GM13976 (cell line): Measurements from ENCODE around the gene OR4C45.
A peak's percentile ranks its signal among the peaks of the same experiment; 100 is the strongest.
"Not testable (repeated sequence)": the region's sequence is repeated elsewhere in the genome, so short reads cannot be mapped to it uniquely, and the experiment has no call there.

Experiments used
- DNase-seq: peaks from one replicate; pipeline ENCODE4 v3.0.0; 2012; ENCODE audit warnings: low spot score
- in situ Hi-C: fragments of 300-500 bp; cut with MboI; formaldehyde crosslinking; loops from one replicate; pipeline ENCODE4 v1.12.0; 2022; ENCODE audit warnings: low sequenced_read_pairs, mixed read lengths, inconsistent platforms; ENCODE audit not compliant: unreplicated experiment
- TF ChIP-seq, protein P1 (sequence below): IDR thresholded peaks from 2 replicates; pipeline ENCODE4 v1.5.1; 2012; ENCODE audit warnings: borderline replicate concordance, mild to moderate bottlenecking; ENCODE audit not compliant: insufficient read depth; ENCODE audit errors: extremely low read depth, missing control alignments, control extremely low read depth

The OR4C45 gene

DNA sequence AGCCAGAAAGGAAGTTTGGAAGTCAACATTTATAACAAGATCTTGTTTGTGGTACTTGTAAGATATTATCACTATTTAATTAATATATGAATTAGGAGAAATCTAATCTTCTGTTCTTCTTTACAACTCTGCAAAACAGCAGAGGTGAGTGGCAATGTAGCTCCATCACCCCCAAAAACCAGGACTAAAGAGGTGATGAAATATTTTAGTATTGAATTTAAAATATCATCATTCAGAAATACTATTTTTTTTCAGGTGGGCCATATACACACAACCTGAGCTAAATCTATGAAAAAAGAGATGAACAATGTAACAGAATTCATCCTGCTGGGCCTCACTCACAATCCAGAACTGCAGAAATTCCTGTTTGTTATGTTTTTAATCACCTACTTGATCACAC is at the start of gene OR4C45:
TSS of gene OR4C45 (plus strand) at position 301 of the 400 bp plus-strand sequence.
- TF ChIP-seq, protein P1, sequence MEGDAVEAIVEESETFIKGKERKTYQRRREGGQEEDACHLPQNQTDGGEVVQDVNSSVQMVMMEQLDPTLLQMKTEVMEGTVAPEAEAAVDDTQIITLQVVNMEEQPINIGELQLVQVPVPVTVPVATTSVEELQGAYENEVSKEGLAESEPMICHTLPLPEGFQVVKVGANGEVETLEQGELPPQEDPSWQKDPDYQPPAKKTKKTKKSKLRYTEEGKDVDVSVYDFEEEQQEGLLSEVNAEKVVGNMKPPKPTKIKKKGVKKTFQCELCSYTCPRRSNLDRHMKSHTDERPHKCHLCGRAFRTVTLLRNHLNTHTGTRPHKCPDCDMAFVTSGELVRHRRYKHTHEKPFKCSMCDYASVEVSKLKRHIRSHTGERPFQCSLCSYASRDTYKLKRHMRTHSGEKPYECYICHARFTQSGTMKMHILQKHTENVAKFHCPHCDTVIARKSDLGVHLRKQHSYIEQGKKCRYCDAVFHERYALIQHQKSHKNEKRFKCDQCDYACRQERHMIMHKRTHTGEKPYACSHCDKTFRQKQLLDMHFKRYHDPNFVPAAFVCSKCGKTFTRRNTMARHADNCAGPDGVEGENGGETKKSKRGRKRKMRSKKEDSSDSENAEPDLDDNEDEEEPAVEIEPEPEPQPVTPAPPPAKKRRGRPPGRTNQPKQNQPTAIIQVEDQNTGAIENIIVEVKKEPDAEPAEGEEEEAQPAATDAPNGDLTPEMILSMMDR = no peak
- DNase-seq = no peak
- in situ Hi-C loops = no loop called here

DNA sequence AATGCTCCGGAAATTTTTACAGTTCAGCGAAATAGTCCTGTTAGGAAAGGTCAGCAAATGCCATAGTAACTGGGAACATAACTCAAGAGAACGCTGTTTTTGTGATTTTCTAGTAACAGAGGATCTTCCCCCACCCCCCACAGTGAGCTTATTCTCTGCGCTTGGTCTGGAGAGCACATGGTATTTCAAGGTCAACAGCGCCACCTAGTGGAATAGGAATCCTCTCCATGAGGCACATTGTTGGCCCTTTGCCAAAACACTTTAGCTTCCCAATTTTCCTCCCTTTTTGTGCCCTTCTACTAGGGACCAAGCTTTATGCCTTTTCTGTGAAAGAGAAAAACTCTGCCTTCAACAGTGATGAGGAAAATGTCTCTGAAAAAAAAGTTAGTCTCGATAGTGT is 37.1 kb upstream of the OR4C45 start:
- in situ Hi-C loops = no loop called here
- DNase-seq = no peak
- TF ChIP-seq, protein P1 = peak; percentile 43

DNA sequence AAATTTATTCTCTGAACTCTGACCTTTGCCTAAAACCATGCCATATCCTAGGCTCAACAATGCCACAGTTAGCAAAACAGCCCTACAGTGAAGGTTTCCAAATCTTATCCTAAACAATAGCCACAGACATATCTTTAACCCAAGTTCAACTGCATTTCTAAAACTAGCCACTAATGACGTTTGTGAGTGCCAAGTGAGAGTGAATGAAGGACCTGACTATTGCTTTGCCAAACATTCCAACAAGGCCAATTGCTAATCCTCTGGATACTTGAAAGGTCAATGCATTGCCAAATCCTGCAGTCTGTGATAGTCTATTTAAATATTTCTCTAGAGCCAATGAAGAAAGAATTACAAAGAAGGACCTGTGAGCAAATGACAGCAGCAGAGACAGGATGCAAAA is 2.5 kb upstream of the OR4C45 start:
- TF ChIP-seq, protein P1 = no peak
- DNase-seq = no peak
- in situ Hi-C loops = no loop called here

DNA sequence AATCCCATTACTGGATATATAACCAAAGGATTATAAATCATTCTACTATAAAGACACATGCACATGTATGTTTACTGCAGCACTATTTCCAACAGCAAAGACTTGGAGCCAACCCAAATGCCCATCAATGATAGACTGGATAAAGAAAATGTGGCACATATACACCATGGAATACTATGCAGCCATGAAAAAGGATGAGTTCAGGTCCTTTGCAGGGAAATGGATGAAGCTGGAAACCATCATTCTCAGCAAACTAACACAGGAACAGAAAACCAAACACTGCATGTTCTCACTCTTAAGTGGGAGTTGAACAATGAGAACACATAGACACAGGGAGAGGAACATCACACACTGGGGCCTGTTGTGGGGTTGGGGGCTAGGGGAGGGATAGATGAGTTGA is 3.6 kb downstream of the OR4C45 start:
- in situ Hi-C loops, DNase-seq: not testable (repeated sequence)

DNA sequence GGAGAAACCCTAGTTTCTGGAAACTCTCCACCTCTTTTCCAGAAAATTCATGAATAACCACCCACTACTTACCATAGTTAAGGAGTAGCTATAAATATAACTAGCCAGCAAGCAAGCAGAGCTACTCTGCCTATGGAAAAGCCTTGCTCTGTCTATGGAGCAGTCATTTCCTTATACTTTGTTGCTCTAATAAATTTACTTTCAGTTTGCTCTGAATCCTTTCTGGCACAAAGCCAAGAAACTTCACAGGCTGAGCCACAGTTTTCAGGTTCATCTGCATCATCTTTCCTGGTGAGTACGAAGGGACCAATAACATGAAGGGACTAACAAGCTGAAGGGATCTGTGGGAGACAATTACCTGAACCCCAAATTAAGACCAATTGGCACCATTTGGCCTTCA is 4.6 kb downstream of the OR4C45 start:
- TF ChIP-seq, protein P1 = no peak
- in situ Hi-C loops = no loop called here
- DNase-seq = no peak

DNA sequence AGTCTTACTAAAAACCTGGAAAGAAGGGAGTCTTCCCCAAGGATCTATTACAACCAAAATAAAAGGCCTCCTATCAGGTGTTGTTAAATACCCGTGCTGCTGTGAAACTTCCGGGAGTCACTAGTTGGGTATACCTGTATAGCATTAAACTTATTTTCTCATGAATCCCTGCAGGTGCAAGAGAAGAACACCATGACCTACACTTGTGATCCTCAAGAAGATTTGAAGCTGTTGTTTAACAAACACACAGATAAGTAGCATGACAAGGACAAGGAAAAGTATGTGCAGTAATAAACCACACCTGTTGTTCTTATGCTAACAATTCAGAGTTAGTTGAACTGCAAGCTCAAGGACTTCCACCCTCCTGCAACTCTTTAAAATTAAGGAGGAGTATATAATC is 12.0 kb downstream of the OR4C45 start:
- DNase-seq = no peak
- TF ChIP-seq, protein P1 = no peak
- in situ Hi-C loops = no loop called here

DNA sequence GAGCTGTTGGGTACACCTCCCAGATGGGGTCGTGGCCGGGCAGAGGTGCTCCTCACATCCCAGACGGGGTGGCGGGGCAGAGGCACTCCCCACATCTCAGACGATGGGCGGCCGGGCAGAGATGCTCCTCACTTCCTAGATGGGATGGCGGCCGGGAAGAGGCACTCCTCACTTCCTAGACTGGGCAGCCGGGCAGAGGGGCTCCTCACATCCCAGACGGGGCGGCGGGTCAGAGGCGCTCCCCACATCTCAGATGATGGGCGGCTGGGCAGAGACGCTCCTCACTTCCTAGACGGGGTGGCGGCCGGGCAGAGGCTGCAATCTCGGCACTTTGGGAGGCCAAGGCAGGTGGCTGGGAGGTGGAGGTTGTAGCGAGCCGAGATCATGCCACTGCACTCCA is 30.4 kb downstream of the OR4C45 start:
- DNase-seq, in situ Hi-C loops: not testable (repeated sequence)

DNA sequence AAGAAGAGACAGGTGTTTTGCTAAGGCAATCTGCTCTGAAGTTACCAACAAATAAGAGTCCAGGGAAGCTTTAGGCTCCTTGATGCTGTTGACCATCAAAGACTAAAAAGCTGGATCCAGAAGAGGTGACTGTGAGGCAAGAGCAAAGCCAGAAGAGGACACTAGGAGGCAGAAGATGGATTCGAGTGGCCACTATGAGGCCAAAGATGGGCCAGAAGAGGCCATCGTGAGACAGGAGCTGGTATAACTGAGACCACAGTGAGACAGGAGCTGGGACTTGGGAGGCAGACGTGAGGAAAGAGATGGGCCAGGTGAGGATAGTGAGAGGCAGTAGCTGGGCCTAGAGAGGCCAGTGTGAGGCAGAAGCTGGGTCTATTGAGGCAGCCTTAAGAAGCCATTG is 37.7 kb downstream of the OR4C45 start:
- TF ChIP-seq, protein P1 = no peak
- in situ Hi-C loops = no loop called here
- no peak for DNase-seq
